Smooth muscle cell of the brain vasculature (primary cell): ENCODE measurements around the gene MORN5.

Experiments
- DNase-seq: peaks from one replicate; pipeline ENCODE4 v3.0.0-alpha.2; 2012; ENCODE audit warnings: low read depth, low spot score

Gene MORN5

DNA sequence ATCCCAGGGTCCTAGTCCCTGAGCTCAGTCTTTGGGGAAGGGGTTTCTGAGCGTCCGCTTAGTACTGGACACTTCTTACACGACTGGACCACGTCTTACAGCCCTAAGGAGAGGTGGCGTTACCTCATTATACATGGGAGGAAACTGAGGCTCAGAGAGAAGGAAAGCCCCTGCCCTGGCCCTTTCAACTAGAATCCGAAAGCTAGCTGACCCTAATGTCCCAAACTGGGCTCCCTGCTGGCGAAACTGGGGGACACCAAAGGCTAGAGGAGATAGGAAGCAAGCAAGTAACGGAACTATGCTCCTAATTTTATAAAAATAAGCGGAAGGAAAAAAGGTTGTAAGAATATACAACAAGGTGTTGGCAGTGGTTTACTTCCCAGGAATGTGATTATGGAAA is 54.8 kb downstream of the MORN5 start:
- DNase-seq = no peak

DNA sequence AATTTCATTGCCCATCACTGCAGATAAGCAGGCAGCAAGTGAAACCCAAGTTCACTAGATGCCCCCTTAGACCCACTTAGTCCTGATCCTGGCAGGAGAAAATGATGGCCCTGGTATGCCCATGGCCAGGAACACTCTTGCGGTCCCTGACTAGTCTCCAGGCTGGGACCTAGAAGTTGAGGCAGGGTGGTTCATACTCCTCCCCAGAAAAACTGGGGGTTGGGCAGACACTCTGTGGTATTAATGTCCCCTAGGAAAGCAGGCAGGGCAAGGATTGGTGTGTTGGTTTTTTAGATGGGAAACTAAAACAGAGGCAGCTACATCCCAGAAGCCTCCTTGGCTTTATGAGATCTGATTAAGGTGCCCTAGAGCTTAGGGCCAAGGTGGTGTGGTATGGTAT is 56.0 kb downstream of the MORN5 start:
- no peak for DNase-seq

DNA sequence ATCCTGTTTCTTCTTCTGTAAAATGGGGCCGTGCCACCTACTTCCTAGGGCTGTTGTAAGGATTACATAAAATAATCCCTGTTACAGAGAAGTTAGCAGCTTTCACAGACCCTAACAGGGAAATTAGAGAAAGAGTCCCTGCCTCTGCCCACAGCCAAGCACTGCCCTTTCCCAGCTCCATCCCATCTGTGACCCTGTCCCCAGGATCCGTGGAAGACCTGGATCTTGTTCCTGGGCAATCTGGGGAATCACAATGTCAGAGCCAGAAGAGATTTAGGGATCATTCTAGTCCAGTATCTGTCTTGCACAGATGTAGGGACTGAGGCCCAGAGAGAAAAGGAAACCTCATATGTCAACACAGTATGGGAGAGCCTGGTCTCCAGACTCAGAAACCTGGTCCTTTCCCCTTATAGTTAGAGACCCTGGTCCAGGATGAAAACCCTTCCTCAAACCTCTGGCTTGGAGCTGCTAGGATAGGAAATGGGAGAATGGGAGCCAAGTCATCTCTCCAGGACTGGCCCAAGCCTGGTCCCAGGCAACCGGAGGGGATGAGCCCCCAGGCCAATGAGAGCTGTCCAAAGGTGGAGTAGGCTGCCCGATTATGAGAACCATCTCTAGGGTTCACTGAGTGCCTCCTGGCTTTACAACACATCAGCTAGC is 56.6 kb downstream of the MORN5 start:
- no peak for DNase-seq

DNA sequence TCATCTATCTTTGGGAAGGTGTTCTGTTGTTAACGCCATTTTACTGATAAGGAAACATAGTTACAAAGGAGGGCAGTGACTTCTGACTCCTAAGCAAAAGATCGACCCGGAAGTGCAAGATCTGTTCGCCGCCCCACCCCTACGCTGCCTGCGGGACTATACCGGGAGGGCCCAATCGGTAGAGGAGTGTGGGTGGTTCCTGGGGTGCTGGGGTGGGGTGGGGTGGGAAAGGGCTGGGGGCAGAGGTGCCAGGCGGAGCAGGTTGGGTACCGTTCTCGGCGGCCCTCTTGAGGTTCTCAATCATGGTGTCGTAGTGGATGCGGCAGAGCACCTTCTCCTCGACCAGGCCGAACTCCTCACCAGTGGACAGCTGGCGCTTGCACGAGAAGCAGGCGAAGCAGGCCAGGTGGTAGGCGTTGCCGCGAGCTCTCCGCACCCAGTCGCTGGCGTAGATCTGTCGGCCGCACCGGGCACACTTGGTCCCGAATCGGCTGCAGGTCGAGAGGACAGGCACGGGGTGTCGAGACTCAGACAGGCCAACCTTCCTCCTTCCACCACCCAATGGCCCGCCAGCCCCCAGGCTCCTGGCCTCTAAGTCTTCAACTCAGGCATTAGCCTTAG is 57.2 kb downstream of the MORN5 start:
- no peak for DNase-seq

DNA sequence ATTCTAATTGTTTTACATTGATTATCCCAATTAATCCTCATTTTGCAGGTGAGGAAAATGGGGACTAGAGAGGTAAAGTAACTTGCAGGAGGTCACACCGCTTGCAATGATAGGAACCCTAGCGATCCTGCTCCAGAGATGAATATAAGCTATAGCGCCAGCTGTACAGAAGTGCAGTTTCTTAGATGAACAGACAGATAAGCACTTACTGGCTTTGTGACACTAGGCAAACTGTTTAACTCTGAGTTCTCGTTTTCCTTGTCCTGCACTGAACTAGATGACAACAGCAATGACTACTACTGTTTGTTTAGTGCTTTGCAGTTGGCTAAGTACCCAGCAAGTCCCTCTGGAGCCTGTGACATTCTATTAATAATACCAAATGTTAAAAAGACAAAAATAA is 57.9 kb downstream of the MORN5 start:
- no peak for DNase-seq

DNA sequence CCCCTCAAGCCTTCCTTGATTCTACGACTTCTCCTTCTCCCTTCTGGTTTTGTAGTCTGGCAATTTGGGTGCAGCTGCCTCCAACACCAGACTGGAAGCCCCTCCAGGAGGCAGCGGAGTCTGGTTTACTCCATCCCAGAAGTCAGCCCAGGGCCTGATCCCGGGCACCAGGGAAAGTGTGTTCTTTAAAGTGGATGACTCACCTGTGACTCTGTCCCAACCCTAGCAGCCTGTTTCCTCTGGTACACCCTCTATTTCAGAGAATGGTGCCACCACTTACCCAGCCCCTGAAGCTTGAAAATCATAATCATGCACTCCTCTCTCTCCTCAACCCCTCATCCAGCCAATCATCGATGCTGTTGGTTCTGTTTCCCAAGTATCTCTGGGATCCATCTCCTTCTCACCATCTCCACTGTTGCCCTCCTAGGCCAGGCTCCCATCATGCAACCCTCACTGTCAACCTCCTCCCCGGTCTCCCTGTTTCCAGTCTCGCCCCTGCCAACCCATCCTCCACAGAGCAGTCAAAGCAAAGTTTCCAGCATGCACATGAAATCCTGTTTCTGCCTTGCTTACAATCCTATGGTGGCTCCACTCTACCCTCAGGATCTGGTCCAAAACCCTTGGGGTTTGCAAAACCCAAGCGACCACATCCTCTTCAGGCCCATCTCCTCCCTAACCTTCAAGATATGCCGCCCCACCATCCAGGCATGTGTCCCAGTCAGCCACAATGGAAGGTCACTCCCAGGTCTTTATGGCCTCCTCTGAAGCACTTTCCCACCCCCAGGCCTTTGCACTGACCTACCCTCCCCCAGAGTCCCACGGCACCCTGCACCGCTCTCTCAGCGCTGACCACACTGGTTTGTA is 58.6 kb downstream of the MORN5 start:
- DNase-seq = no peak

DNA sequence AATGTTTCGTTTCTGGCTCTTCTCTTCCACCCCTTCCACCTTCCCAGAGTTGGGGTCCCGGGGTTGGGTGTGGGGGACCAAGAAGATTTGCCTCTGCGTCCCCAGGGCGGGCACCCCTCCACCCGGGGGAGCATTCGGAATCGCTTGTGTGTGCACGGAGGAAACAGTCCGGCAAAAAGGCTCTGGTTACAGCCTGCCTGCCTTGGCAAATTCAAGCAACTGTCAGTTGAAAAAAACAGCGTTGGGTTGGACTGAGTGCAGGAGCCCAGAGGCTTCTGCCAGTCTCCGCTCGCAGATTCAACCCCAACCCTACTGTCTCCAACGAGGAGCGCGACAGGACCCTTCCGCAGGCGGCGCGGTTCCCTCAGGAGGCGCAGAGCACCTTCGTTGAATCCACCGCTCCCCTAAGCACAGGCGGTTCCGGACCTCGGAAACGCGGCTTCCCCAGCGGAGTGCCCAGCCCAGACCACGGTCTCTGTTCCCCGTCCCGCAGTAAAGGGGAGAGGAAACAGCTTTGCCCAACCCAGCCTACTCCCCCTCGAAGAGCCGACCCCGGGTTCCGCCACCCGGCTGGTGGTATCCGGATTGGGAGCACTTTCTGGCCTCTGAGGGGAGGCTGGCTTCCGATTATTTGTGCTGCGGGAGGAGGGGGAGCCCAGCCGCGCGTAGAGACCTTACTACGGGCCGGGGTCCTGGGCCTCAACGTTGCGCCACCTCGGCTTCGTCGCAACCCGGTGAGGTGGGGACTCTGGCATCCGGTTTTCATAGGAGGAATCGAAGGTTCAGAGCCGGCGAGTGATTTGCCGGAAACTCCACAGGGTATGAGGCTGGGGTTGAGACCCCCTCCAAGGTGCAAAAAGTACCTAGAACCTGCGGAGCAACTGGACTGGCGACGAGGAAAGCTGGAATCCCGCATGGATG is 59.5 kb downstream of the MORN5 start:
- no peak for DNase-seq

DNA sequence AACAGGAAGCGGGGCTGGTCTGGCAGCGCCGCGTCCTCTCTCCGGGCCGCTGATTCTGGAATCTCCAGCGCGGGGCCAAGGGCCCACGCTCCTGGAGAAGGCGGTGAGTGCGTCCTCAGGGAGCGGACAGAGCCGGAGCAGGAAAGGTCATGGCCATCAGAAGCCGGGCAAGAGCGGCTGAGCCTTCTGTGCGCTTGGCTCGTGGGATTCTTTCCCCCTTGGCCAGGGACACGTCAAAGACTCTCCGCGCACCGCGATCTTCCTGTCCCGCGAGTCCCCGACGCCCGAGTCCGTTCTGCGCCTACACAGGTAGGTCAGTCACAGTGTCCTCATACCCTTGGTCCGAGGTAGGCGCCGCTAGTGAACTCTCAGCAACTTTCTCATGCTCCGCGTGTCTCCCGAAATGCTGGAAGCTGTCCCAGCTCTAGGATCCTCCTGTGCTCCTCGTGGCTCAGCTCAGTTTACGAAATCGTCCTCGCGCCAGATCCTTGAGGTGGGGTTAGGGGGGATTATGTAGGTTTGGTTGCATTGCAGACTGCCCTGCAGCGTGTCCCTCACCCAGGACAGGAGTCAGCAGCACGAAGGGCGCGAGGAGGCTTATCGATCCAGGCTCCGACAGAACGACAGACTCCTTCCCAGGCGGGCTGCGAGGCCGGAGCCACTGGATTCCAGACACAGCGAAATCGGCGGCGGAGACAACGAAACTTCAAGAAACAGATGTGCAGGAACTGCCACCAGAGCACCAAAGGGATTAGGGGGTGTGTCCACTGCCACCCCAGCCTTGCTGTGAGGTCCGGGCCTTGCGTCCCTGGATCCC is 60.4 kb downstream of the MORN5 start:
- no peak for DNase-seq

DNA sequence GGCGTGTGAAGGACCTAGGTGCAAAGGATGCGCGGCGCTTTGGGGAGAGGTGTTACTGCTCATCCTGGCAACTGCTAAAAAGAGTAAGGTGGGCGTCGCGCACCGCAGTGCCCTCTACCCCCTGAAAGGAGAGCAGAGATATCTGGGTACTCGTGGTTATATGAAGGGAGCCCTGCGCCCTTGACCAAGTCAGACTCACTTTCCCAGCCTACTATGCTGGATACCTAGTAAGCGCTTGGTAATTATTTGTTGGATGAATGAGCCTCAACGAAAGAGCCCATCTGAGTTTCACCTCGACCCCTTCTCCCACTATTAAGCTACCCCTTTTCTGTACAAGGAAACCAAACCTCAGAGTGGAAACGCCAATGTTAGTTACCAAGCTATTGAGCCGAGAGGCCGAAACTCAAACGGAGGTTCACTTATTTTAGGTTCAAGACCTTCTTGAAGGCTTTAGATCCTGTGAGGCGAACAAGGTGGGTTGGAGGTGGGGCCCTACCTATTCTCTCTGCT is 61.0 kb downstream of the MORN5 start:
- DNase-seq = no peak

DNA sequence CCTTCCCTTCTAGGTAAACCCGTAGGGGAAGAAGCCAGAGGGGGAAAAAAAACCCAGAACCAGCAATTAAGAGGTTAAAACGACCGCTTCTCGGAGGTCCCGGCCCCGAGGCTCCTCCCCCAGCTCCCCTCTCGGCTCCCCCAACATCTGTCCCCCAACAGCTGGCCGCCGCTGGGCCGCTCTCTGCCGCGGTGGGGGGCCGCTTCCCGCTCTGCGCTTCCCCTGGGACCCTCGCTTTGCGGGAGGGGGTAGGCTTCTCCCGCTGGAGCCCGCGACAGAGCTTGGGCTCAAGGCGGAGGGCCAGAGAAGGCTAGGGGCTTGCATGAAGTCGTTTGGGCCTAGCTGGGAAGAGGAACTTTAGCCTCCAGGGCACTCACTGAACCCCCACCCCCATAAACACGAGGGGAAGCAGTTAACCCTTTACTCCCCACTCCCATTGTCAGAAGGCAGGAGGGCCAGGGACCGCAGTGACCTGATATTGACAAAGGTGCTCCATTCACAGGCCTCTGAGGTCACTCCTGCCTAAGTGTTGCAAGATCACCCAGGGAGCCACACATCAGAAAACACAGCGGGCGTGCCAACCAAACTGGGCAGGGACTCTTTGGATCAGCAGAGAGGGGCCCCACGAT is 61.6 kb downstream of the MORN5 start:
- DNase-seq = no peak

DNA sequence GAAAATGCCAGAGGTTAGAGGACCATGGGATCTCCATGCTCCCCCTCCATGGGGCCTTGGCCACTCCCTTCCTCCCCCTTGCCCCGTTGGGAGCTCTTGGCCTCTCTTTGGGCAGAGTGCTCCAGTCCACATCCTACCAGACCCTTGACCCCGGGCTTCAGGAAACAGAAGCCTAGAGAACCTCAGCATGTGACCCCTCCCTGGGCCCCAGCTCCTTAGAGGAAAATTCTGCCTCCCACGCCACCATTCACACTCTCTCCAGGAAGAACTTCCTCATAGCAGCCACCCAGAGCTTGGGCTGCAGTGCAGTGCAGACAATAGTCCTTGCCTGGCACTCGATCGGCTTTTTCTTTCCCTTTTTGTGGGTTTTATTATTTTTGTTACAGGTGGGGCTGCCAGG is 63.1 kb downstream of the MORN5 start:
- DNase-seq = no peak

DNA sequence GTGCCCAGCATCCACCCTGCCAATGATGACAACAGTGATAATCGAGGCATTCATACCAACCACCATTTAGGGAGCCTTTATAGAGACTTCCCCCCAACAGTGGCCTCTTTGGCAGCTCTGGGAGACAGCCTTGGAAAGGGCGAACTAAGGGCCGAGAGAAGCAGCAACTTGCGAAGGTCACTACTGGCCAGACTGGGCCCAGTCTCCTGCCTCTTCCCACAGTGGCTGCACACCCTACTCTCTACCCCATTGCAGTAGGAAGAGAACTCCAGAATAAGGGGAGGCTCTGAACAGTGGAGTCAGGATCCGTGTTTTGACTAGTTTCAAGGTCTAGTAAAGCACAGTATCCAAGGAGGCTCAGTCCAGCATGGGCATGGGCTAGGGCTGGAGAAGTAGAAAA is 63.7 kb downstream of the MORN5 start:
- DNase-seq = no peak

DNA sequence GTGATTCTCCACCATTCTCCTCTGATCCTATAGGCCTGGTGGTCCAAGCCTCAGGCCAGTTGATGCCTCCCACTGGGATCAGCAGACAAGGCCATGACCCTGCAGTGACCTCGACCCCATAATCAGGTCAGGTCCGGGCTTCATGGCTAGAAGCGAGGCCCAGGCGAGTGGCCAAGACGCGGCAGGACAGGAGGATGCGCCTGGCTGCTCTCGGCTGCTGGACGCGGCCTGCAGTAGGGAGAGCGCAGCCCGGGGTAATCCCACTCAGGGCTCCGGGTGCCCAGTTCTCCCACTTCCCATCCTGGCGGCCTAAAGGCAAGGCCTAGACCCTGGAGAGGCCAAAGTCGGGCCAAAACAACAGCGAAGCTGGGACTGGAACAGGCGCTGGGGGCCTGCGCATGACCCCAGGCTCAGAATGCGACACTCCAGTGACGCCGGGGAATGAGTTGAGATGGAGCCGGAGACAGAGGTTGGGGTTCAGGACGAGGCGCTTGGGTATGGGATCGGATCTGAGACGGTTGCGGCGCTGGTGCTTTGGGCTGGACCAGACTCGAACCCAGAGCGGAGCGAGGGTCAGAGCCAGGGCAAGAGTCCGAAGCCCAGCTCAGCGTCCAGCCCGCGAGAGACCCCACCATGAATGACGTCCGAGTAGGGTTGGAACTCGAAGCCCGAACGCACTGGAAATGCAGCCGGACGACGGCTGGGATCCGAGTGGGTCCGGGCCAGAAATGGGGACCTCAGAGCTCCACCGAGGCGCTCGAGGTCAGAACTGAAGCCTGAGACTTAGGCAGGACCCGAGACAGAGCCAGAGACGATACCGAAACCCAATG is 65.8 kb downstream of the MORN5 start:
- DNase-seq = no peak

DNA sequence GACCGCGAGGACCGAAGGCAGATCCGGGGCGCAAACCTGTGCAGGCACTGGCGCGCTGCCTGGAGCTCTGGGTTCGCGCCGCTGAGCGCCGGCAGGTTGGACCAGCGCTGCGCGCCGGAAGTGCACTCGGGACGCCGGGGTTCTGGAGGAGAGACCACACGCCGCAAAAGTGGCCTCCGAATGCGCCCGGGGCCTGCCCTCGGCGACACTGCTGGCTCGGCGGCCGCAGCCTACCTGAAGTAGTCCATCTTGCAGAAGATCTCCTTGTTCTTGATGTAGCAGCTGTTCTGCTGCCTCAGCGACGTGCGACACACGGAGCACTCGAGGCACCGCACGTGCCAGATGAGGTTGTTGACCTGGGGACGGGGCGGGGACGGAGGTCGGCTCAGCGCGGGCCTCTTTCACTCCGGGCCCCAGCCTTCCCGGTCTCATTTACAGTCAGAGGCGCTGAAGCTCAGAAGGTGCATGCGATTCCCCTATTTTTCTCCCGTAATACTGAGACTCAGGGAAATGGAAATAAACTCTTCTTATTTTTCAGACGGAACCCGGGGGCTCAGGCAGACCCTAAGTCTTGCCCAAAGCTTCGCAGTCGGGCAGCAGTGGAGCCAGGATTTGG is 66.5 kb downstream of the MORN5 start:
- DNase-seq = no peak

DNA sequence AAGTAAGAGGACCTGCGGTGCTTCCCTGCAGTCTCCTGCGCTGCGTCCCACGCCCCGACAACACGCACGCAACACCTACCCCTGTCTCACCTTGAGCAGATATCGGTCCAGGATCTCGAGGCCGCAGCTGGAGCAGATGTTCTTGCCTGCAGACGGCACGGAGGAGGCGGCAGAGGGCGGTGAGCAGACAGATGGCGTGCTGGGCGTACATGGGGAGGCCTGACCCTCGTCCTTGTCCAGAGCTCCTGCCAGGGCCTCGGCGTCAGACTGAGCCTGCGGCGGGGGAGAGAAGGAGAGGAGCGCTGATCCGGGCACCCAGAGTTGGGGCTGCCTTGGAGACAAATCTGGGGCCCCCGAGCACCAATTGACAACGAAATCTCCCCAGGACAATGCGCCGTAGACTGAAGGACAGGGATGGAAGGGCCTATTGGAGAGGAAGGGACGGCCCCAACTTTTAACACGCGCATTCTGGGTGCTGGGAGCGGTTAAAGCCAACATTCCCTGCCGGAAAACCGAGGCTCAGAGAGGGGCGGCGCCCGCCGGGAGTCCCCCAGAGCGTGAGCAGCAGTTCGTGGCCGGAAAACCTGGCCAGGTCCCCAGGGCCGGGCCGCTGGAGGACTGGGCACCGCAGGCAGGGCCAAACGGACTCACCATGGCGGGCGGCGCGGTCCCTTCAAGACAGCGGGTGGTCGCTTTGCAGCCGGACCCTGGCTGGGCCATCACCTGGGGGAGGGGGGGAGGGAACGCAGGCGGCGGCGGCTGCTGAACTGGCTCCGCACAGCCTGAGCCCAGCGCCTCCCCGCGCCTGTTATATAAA is 67.3 kb downstream of the MORN5 start:
- no peak for DNase-seq

DNA sequence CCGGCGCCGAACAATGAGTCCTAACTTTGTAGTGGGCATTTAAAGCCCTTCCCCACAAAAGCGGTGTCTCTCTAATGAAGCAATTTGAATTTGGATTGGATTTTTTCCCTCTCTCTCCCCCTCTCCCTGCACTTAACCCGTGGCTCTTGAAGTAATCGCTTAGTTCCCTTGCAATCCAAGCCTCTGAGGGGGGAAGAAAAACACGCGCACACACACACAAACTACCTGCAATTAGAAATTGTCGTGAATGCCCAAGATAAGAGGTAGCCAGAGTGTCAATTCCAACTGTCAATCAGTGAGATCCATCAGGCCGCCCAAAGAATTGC is 67.8 kb downstream of the MORN5 start:
- no peak for DNase-seq

DNA sequence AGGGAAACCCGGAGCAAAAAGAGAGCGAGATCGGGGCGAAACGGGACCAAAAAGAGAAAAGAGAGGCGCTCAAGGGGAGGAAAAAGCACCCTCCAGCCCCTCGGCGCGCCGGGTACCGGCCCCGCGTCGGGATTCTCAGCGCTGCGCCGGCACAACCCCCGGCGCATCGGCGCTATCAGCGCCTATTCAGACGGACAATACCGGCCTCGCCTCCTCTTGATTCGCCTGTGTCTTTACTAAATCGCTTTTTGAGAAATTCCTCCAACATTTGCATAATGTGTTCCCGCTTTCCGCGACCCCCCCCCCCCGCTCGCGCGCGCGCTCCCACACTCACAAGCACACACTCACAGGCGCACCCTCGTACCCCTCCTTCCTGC is 68.5 kb downstream of the MORN5 start:
- DNase-seq = no peak
